Measurements from ENCODE around the gene WDR47.

Gene WDR47

GRCh38 chr1:108961198-108961597, 80.7 kb downstream of the WDR47 start:
- TF ChIP-seq CTCF (IDR thresholded peaks at IDR 0.05) = no peak
- no peaks in the 10 kb centered on the region for H3K9me3 ChIP-seq
- no peaks in the 10 kb centered on the region for H3K27me3 ChIP-seq
- no peaks in the 10 kb centered on the region for H3K36me3 ChIP-seq
- H3K4me1 ChIP-seq (ENCODE audit: control insufficient read depth in 1 of 2, insufficient read depth in 1 of 2, low read depth in 1 of 2, low read length in 1 of 2) = peaks cover 20 to 21% of the 10 kb centered on the region in 2 experiments
- no peak overlapping the region for H3K4me3 ChIP-seq (ENCODE audit: low read depth in 1 of 2, low read length in 1 of 2)
- H3K27ac ChIP-seq = no peak overlapping the region

- no peak overlapping the region for H3K4me3 ChIP-seq (ENCODE audit: low read depth in 1 of 2, low read length in 1 of 2)
- H3K27me3 ChIP-seq = no peaks in the 10 kb centered on the region
- no peaks in the 10 kb centered on the region for H3K9me3 ChIP-seq
- no peak for TF ChIP-seq CTCF (IDR thresholded peaks at IDR 0.05)
- H3K27ac ChIP-seq = no peak overlapping the region
- H3K36me3 ChIP-seq = no peaks in the 10 kb centered on the region
- peaks cover 20 to 21% of the 10 kb centered on the region in 2 experiments for H3K4me1 ChIP-seq (ENCODE audit: control insufficient read depth in 1 of 2, insufficient read depth in 1 of 2, low read depth in 1 of 2, low read length in 1 of 2)
These were observed 81.2 kb downstream of the WDR47 start for GRCh38 chr1:108960719-108961118.

GRCh38 chr1:108957888-108958287, 84.0 kb downstream of the WDR47 start:
- Histone ChIP-seq H3K27me3 (no peaks in the 10 kb centered on the region), H3K27ac (no peak overlapping the region), H3K4me1 (ENCODE audit: control insufficient read depth in 1 of 2, insufficient read depth in 1 of 2, low read depth in 1 of 2, low read length in 1 of 2) (peaks cover 11% of the 10 kb centered on the region in 2 experiments), H3K4me3 (ENCODE audit: low read depth in 1 of 2, low read length in 1 of 2) (no peak overlapping the region), H3K9me3 (no peaks in the 10 kb centered on the region), H3K36me3 (no peaks in the 10 kb centered on the region)
- no peak for TF ChIP-seq CTCF (IDR thresholded peaks at IDR 0.05)

- Histone ChIP-seq H3K27me3 (no peaks in the 10 kb centered on the region), H3K27ac (no peak overlapping the region), H3K4me3 (ENCODE audit: low read depth in 1 of 2, low read length in 1 of 2) (no peak overlapping the region), H3K4me1 (ENCODE audit: control insufficient read depth in 1 of 2, insufficient read depth in 1 of 2, low read depth in 1 of 2, low read length in 1 of 2) (no peaks in the 10 kb centered on the region), H3K36me3 (no peaks in the 10 kb centered on the region), H3K9me3 (no peaks in the 10 kb centered on the region)
- TF ChIP-seq CTCF (IDR thresholded peaks at IDR 0.05) = no peak
These were observed 86.0 kb downstream of the WDR47 start for GRCh38 chr1:108955881-108956280.

GRCh38 chr1:108955111-108955510, 86.8 kb downstream of the WDR47 start:
- Histone ChIP-seq H3K4me3 (ENCODE audit: low read depth in 1 of 2, low read length in 1 of 2) (no peak overlapping the region), H3K27ac (no peak overlapping the region), H3K4me1 (ENCODE audit: control insufficient read depth in 1 of 2, insufficient read depth in 1 of 2, low read depth in 1 of 2, low read length in 1 of 2) (no peaks in the 10 kb centered on the region), H3K27me3 (no peaks in the 10 kb centered on the region), H3K9me3 (no peaks in the 10 kb centered on the region), H3K36me3 (no peaks in the 10 kb centered on the region)
- no peak for TF ChIP-seq CTCF (IDR thresholded peaks at IDR 0.05)

GRCh38 chr1:108953452-108953851, 88.5 kb downstream of the WDR47 start:
- H3K4me3 ChIP-seq (ENCODE audit: low read depth in 1 of 2, low read length in 1 of 2) = no peak overlapping the region
- TF ChIP-seq CTCF (IDR thresholded peaks at IDR 0.05) = no peak
- no peaks in the 10 kb centered on the region for H3K36me3 ChIP-seq
- H3K27ac ChIP-seq = no peak overlapping the region
- H3K9me3 ChIP-seq = no peaks in the 10 kb centered on the region
- H3K4me1 ChIP-seq (ENCODE audit: control insufficient read depth in 1 of 2, insufficient read depth in 1 of 2, low read depth in 1 of 2, low read length in 1 of 2) = no peaks in the 10 kb centered on the region
- no peaks in the 10 kb centered on the region for H3K27me3 ChIP-seq

Data from neutrophil (primary cell).